SK-N-SH treated with all-trans-retinoic acid at 6 μM for 48 hours (cell line): Measurements from ENCODE around the gene MCM8.

Experiments
- ATAC-seq: fragments of 200-7000 bp; cut with Tn5 transposase; 3 replicates; pipeline ENCODE4 v1.9.1; 2020; ENCODE audit warnings: mild to moderate bottlenecking, moderate library complexity
- BACH2 ChIP-seq: fragments of 250-450 bp; sonication (Bioruptor Pico); IDR thresholded peaks from 2 replicates; pipeline ENCODE4 v1.9.0; 2021; ENCODE audit warnings: mild to moderate bottlenecking, borderline replicate concordance
- CSDC2 ChIP-seq: fragments of 250-450 bp; sonication (Bioruptor Pico); IDR thresholded peaks from 2 replicates; pipeline ENCODE4 v1.5.0; 2020; ENCODE audit warnings: mild to moderate bottlenecking, moderate library complexity
- ESRRG ChIP-seq: fragments of 250-450 bp; sonication (Bioruptor Pico); IDR thresholded peaks from 2 replicates; pipeline ENCODE4 v1.6.1; 2021; ENCODE audit warnings: mild to moderate bottlenecking
- GLIS3 ChIP-seq: fragments of 250-450 bp; sonication (Bioruptor Pico); IDR thresholded peaks from 2 replicates; pipeline ENCODE4 v1.5.0; 2020; ENCODE audit warnings: mild to moderate bottlenecking, moderate library complexity
- ISL1 ChIP-seq: fragments of 250-450 bp; sonication (Bioruptor Pico); IDR thresholded peaks from 2 replicates; pipeline ENCODE4 v2.1.2; 2022; ENCODE audit warnings: mild to moderate bottlenecking, moderate library complexity
- OSR1 ChIP-seq: fragments of 250-450 bp; sonication (Bioruptor Pico); IDR thresholded peaks from 2 replicates; pipeline ENCODE4 v1.8.0; 2022; ENCODE audit warnings: moderate library complexity, mild to moderate bottlenecking, inconsistent platforms
- PPARA ChIP-seq: fragments of 250-450 bp; sonication (Bioruptor Pico); IDR thresholded peaks from 2 replicates; pipeline ENCODE4 v1.5.0; 2020; ENCODE audit warnings: mild to moderate bottlenecking, borderline replicate concordance
- RARB ChIP-seq: fragments of 250-450 bp; sonication (Bioruptor Pico); IDR thresholded peaks from 2 replicates; pipeline ENCODE4 v1.8.0; 2021; ENCODE audit warnings: mild to moderate bottlenecking, moderate library complexity
- SNAI2 ChIP-seq: fragments of 250-450 bp; sonication (Bioruptor Pico); IDR thresholded peaks from 2 replicates; pipeline ENCODE4 v1.5.0; 2020; ENCODE audit warnings: mild to moderate bottlenecking, moderate library complexity
- TOX ChIP-seq: fragments of 250-450 bp; sonication (Bioruptor Pico); IDR thresholded peaks from 2 replicates; pipeline ENCODE4 v1.8.0; 2021; ENCODE audit warnings: mild to moderate bottlenecking, moderate library complexity, borderline replicate concordance
- ZC3H10 ChIP-seq: fragments of 250-450 bp; sonication (Bioruptor Pico); IDR thresholded peaks from 2 replicates; pipeline ENCODE4 v1.5.1; 2021; ENCODE audit warnings: mild to moderate bottlenecking, moderate library complexity
- ZFP3 ChIP-seq: fragments of 250-450 bp; sonication (Bioruptor Pico); IDR thresholded peaks from 2 replicates; pipeline ENCODE4 v1.5.0; 2020; ENCODE audit warnings: mild to moderate bottlenecking, moderate library complexity
- ZFP30 ChIP-seq: fragments of 450-650 bp; formaldehyde crosslinking; IDR thresholded peaks from 2 replicates; pipeline ENCODE4 v1.5.0; 2022; ENCODE audit warnings: mild to moderate bottlenecking, moderate library complexity
- ZNF565 ChIP-seq: fragments of 450-650 bp; formaldehyde crosslinking; conservative IDR thresholded peaks from 2 replicates; pipeline ENCODE4 v1.5.0; 2020; ENCODE audit warnings: low read depth, mild to moderate bottlenecking, moderate library complexity
- ZNF70 ChIP-seq: fragments of 450-650 bp; formaldehyde crosslinking; IDR thresholded peaks from 2 replicates; pipeline ENCODE4 v1.5.0; 2020; ENCODE audit warnings: mild to moderate bottlenecking, moderate library complexity
- ZNF8 ChIP-seq: fragments of 450-650 bp; formaldehyde crosslinking; IDR thresholded peaks from 2 replicates; pipeline ENCODE4 v1.5.0; 2020; ENCODE audit warnings: mild to moderate bottlenecking, moderate library complexity
- TF ChIP-seq, protein P1 (sequence below): fragments of 250-450 bp; sonication (Bioruptor Pico); IDR thresholded peaks from 2 replicates; pipeline ENCODE4 v1.8.0; 2021; ENCODE audit warnings: low read depth, mild to moderate bottlenecking, moderate library complexity, borderline replicate concordance
- TF ChIP-seq, protein P2 (sequence below): fragments of 250-450 bp; sonication (Bioruptor Pico); IDR thresholded peaks from 2 replicates; pipeline ENCODE4 v1.5.1; 2021; ENCODE audit warnings: mild to moderate bottlenecking, moderate library complexity
- TF ChIP-seq, protein P3 (sequence below): fragments of 250-450 bp; sonication (Bioruptor Pico); IDR thresholded peaks from 2 replicates; pipeline ENCODE4 v1.8.0; 2020; ENCODE audit warnings: mild to moderate bottlenecking, moderate library complexity, borderline replicate concordance
- TF ChIP-seq, protein P4 (sequence below): fragments of 250-450 bp; sonication (Bioruptor Pico); IDR thresholded peaks from 2 replicates; pipeline ENCODE4 v1.5.0; 2020; ENCODE audit warnings: mild to moderate bottlenecking, moderate library complexity
- TF ChIP-seq, protein P5 (sequence below): fragments of 250-450 bp; sonication (Bioruptor Pico); IDR thresholded peaks from 2 replicates; pipeline ENCODE4 v1.5.1; 2020; ENCODE audit warnings: low read depth, mild to moderate bottlenecking, moderate library complexity

MCM8 gene

DNA sequence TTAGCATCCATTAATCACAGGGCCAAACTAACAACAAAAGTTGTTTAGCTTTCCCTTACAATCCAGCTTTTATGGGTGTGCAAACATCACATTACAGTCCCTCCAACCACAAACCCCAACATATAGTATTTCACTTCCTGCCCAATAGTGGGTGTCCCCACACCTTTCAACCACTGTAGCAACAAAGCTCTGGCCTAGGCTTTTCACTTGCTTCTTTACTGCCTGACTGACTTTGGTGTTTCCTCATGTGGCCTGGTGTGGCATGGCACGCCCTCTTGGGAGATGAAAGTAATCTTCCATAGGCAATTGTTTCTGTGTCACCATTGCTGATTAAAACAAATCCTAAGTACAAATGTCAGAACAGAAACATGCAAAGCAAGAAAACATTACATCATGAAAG is 46.3 kb downstream of the MCM8 start:
- ATAC-seq, result no peak
- no peak for TF ChIP-seq ESRRG (CRISPR knock-in tag)
- TF ChIP-seq, protein P1, sequence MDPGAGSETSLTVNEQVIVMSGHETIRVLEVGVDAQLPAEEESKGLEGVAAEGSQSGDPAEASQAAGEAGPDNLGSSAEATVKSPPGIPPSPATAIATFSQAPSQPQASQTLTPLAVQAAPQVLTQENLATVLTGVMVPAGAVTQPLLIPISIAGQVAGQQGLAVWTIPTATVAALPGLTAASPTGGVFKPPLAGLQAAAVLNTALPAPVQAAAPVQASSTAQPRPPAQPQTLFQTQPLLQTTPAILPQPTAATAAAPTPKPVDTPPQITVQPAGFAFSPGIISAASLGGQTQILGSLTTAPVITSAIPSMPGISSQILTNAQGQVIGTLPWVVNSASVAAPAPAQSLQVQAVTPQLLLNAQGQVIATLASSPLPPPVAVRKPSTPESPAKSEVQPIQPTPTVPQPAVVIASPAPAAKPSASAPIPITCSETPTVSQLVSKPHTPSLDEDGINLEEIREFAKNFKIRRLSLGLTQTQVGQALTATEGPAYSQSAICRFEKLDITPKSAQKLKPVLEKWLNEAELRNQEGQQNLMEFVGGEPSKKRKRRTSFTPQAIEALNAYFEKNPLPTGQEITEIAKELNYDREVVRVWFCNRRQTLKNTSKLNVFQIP (CRISPR knock-in tag), result no peak
- no peak for TF ChIP-seq ISL1 (CRISPR knock-in tag)
- TF ChIP-seq ZNF565 (CRISPR knock-in tag), result no peak
- no peak for TF ChIP-seq RARB (CRISPR knock-in tag)
- TF ChIP-seq, protein P2, sequence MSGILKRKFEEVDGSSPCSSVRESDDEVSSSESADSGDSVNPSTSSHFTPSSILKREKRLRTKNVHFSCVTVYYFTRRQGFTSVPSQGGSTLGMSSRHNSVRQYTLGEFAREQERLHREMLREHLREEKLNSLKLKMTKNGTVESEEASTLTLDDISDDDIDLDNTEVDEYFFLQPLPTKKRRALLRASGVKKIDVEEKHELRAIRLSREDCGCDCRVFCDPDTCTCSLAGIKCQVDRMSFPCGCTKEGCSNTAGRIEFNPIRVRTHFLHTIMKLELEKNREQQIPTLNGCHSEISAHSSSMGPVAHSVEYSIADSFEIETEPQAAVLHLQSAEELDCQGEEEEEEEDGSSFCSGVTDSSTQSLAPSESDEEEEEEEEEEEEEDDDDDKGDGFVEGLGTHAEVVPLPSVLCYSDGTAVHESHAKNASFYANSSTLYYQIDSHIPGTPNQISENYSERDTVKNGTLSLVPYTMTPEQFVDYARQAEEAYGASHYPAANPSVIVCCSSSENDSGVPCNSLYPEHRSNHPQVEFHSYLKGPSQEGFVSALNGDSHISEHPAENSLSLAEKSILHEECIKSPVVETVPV (CRISPR knock-in tag), result no peak
- no peak for TF ChIP-seq ZFP30 (CRISPR knock-in tag)
- TF ChIP-seq CSDC2, result no peak
- no peak for TF ChIP-seq OSR1 (CRISPR knock-in tag)
- no peak for TF ChIP-seq TOX (CRISPR knock-in tag)
- TF ChIP-seq ZFP3 (CRISPR knock-in tag), result no peak
- TF ChIP-seq, protein P3, sequence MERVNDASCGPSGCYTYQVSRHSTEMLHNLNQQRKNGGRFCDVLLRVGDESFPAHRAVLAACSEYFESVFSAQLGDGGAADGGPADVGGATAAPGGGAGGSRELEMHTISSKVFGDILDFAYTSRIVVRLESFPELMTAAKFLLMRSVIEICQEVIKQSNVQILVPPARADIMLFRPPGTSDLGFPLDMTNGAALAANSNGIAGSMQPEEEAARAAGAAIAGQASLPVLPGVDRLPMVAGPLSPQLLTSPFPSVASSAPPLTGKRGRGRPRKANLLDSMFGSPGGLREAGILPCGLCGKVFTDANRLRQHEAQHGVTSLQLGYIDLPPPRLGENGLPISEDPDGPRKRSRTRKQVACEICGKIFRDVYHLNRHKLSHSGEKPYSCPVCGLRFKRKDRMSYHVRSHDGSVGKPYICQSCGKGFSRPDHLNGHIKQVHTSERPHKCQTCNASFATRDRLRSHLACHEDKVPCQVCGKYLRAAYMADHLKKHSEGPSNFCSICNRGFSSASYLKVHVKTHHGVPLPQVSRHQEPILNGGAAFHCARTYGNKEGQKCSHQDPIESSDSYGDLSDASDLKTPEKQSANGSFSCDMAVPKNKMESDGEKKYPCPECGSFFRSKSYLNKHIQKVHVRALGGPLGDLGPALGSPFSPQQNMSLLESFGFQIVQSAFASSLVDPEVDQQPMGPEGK (CRISPR knock-in tag), result no peak
- no peak for TF ChIP-seq BACH2 (CRISPR knock-in tag)
- no peak for TF ChIP-seq PPARA (CRISPR knock-in tag)
- TF ChIP-seq, protein P4, sequence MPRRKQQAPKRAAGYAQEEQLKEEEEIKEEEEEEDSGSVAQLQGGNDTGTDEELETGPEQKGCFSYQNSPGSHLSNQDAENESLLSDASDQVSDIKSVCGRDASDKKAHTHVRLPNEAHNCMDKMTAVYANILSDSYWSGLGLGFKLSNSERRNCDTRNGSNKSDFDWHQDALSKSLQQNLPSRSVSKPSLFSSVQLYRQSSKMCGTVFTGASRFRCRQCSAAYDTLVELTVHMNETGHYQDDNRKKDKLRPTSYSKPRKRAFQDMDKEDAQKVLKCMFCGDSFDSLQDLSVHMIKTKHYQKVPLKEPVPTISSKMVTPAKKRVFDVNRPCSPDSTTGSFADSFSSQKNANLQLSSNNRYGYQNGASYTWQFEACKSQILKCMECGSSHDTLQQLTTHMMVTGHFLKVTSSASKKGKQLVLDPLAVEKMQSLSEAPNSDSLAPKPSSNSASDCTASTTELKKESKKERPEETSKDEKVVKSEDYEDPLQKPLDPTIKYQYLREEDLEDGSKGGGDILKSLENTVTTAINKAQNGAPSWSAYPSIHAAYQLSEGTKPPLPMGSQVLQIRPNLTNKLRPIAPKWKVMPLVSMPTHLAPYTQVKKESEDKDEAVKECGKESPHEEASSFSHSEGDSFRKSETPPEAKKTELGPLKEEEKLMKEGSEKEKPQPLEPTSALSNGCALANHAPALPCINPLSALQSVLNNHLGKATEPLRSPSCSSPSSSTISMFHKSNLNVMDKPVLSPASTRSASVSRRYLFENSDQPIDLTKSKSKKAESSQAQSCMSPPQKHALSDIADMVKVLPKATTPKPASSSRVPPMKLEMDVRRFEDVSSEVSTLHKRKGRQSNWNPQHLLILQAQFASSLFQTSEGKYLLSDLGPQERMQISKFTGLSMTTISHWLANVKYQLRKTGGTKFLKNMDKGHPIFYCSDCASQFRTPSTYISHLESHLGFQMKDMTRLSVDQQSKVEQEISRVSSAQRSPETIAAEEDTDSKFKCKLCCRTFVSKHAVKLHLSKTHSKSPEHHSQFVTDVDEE (CRISPR knock-in tag), result no peak

DNA sequence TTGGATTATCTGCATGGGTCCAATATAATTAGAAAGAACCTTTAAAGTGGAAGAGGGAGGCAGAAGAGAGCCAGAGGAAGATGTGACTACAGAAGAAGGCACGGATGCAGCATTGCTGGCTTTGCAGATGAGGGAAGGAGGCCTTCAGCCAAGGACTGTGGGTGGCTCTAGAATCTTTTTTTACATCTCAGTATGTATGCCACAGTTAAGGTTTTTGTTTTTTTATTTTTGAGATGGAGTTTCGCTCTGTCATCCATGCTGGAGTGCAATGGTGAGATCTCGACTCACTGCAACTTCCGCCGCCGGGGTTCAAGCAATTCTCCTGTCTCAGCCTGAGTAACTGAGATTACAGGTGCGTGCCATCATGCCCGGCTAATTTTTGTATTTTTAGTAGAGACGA is 49.3 kb downstream of the MCM8 start:
- ATAC-seq, result no peak
- TF ChIP-seq, protein P5, sequence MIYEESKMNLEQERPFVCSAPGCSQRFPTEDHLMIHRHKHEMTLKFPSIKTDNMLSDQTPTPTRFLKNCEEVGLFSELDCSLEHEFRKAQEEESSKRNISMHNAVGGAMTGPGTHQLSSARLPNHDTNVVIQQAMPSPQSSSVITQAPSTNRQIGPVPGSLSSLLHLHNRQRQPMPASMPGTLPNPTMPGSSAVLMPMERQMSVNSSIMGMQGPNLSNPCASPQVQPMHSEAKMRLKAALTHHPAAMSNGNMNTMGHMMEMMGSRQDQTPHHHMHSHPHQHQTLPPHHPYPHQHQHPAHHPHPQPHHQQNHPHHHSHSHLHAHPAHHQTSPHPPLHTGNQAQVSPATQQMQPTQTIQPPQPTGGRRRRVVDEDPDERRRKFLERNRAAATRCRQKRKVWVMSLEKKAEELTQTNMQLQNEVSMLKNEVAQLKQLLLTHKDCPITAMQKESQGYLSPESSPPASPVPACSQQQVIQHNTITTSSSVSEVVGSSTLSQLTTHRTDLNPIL (CRISPR knock-in tag), result no peak
- no peak for TF ChIP-seq GLIS3 (CRISPR knock-in tag)
- TF ChIP-seq OSR1 (CRISPR knock-in tag), result no peak
- TF ChIP-seq SNAI2 (CRISPR knock-in tag), result no peak
- no peak for TF ChIP-seq ZC3H10
- no peak for TF ChIP-seq ZFP3 (CRISPR knock-in tag)
- TF ChIP-seq PPARA (CRISPR knock-in tag), result no peak
- no peak for TF ChIP-seq RARB (CRISPR knock-in tag)
- TF ChIP-seq ISL1 (CRISPR knock-in tag), result no peak
- no peak for TF ChIP-seq ZNF8
- no peak for TF ChIP-seq ZNF70 (CRISPR knock-in tag)
- TF ChIP-seq ESRRG (CRISPR knock-in tag), result no peak
- TF ChIP-seq, protein P4 (CRISPR knock-in tag), result no peak
- TF ChIP-seq, protein P2 (CRISPR knock-in tag), result no peak
- no peak for TF ChIP-seq BACH2 (CRISPR knock-in tag)
- TF ChIP-seq, protein P1 (CRISPR knock-in tag), result no peak
- no peak for TF ChIP-seq CSDC2
- TF ChIP-seq, protein P3 (CRISPR knock-in tag), result no peak
- no peak for TF ChIP-seq ZNF565 (CRISPR knock-in tag)
